Gastrocnemius medialis (tissue), 4 donors: ENCODE results near the gene PKMYT1.

Source experiments
- CTCF ChIP-seq, 5 experiments: fragments of 450-650 bp in 3 of 5; fragments of 200-600 bp in 2 of 5; sonication (generic) in 2 of 5; IDR thresholded peaks in 4 of 5; conservative IDR thresholded peaks in 1 of 5; 1 replicate in 4 of 5; 2 replicates in 1 of 5; pipeline ENCODE4 v1.5.1; 2016 to 2019; ENCODE audit warnings: antibody characterized with exemption in 5 of 5, mild to moderate bottlenecking in 3 of 5, moderate library complexity in 3 of 5
- POLR2A ChIP-seq, 2 donors: fragments of 450-650 bp; IDR thresholded peaks; one replicate each; pipeline ENCODE4 v1.6.1; 2017; ENCODE audit warnings: antibody characterized with exemption in 2 of 2, mild to moderate bottlenecking in 2 of 2, moderate library complexity in 2 of 2

GRCh38 chr16:3026609-3027488 is 46.6 kb upstream of the PKMYT1 start:
- TF ChIP-seq CTCF (IDR thresholded peaks at IDR 0.05 in 4 of 5, conservative IDR thresholded peaks at IDR 0.05 in 1 of 5) (no peak), POLR2A (IDR thresholded peaks at IDR 0.05) (no peak)
